Endothelial cell (in vitro differentiated cells): ENCODE data around the gene RDH12. TPM values are rescaled to one million over a fixed set of nuclear protein-coding genes. Genes with fewer than 3 reads are reported as not detected.

Source experiments
- DNase-seq: peaks from one replicate; pipeline ENCODE4 v3.0.0; 2021; ENCODE audit warnings: low spot score
- H3K27ac Mint-ChIP-seq: one replicate; pipeline ENCODE4 v1.8.0; 2021; ENCODE audit warnings: mixed read lengths, inconsistent platforms; ENCODE audit not compliant: unreplicated experiment
- H3K27me3 Mint-ChIP-seq: one replicate; pipeline ENCODE4 v1.8.0; 2021; ENCODE audit warnings: mild to moderate bottlenecking, moderate library complexity, mixed read lengths, inconsistent platforms; ENCODE audit not compliant: unreplicated experiment
- H3K36me3 Mint-ChIP-seq: one replicate; pipeline ENCODE4 v1.8.0; 2021; ENCODE audit warnings: mild to moderate bottlenecking, low read depth, mixed read lengths, inconsistent platforms; ENCODE audit not compliant: unreplicated experiment
- H3K4me1 Mint-ChIP-seq: one replicate; pipeline ENCODE4 v1.8.0; 2021; ENCODE audit warnings: mild to moderate bottlenecking, mixed read lengths, inconsistent platforms; ENCODE audit not compliant: unreplicated experiment
- H3K4me3 Mint-ChIP-seq: one replicate; pipeline ENCODE4 v1.8.0; 2021; ENCODE audit warnings: mild to moderate bottlenecking, mixed read lengths, inconsistent platforms; ENCODE audit not compliant: unreplicated experiment
- H3K9me3 Mint-ChIP-seq: one replicate; pipeline ENCODE4 v1.8.0; 2021; ENCODE audit warnings: mixed read lengths, inconsistent platforms; ENCODE audit not compliant: unreplicated experiment
- total RNA-seq: library from RNA; stranded (reverse); fragmentation: NEBNext Ultra II Directional; extraction: Animal tissue kit (Norgen Biotek cat#: 25700); gene quantifications from one replicate; pipeline ENCODE4 v1.2.1, GENCODE V29; 2021; ENCODE audit not compliant: unreplicated experiment
- TF ChIP-seq, protein P1 (sequence below): fragments of 200-600 bp; sonication (generic); IDR thresholded peaks from one replicate; pipeline ENCODE4 v1.5.0; 2021; ENCODE audit warnings: antibody characterized with exemption; ENCODE audit not compliant: unreplicated experiment

Gene RDH12
- total RNA-seq, 1 donor from 2014 or later = 0.44 TPM

GRCh38 chr14:67675219-67675582, 26.5 kb upstream of the RDH12 start:
- TF ChIP-seq, protein P1, sequence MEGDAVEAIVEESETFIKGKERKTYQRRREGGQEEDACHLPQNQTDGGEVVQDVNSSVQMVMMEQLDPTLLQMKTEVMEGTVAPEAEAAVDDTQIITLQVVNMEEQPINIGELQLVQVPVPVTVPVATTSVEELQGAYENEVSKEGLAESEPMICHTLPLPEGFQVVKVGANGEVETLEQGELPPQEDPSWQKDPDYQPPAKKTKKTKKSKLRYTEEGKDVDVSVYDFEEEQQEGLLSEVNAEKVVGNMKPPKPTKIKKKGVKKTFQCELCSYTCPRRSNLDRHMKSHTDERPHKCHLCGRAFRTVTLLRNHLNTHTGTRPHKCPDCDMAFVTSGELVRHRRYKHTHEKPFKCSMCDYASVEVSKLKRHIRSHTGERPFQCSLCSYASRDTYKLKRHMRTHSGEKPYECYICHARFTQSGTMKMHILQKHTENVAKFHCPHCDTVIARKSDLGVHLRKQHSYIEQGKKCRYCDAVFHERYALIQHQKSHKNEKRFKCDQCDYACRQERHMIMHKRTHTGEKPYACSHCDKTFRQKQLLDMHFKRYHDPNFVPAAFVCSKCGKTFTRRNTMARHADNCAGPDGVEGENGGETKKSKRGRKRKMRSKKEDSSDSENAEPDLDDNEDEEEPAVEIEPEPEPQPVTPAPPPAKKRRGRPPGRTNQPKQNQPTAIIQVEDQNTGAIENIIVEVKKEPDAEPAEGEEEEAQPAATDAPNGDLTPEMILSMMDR = no peak
- Mint-ChIP-seq H3K4me1 (peaks cover 17% of the 10 kb centered on the region), H3K27me3 (no peaks in the 10 kb centered on the region), H3K36me3 (peaks cover 6% of the 10 kb centered on the region), H3K4me3 (peak overlapping the region; percentile 96), H3K9me3 (no peaks in the 10 kb centered on the region), H3K27ac (peak overlapping the region; percentile 88)
- DNase-seq = no peak

DNA sequence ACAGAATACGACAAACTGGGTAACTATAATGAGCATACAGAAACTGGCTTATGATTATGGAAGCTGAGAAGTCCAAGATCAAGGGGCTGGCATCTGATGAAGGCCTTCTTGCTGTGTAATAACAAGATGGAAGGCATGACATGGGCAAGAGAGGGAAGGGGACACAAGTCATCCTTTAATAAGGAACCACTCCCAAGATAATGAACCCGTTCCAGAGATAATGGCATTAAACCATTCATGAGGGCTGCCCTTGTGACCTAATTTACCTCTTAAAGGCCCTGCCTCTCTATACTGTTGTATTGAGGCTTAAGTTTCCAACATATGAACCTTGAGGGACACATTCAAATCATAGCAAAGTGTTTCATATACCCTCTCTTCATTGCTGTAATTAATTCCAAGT, 22.7 kb upstream of the RDH12 start:
- Mint-ChIP-seq H3K4me3 (no peak overlapping the region), H3K9me3 (no peaks in the 10 kb centered on the region), H3K27ac (no peak overlapping the region), H3K4me1 (peaks cover 5% of the 10 kb centered on the region), H3K27me3 (no peaks in the 10 kb centered on the region), H3K36me3 (peaks cover 10% of the 10 kb centered on the region)
- DNase-seq = no peak
- TF ChIP-seq, protein P1 = no peak

DNA sequence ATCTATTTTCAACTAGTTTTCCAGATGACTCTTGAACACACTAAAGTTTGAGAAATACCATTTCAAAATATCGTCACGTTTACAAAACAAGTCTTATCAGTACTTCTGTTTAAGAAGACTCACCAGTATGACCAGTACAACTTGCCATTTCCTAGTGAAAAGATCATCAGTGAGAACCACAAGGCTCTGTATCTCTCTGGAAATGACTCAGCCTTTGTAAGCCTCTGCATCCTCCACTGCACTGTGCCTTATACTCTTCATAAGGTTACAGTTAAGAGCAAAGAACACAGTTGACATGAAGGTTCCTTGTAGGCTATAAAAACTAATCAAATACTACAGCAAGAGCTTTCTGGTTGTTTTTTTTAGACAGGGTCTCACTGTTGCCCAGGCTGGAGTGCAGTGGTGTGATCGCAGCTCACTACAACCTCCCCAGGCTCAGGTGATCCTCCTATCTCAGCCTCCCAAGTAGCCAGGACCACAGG, 21.5 kb upstream of the RDH12 start:
- peaks cover 5% of the 10 kb centered on the region for H3K4me1 Mint-ChIP-seq
- H3K27ac Mint-ChIP-seq = no peak overlapping the region
- DNase-seq = no peak
- no peaks in the 10 kb centered on the region for H3K9me3 Mint-ChIP-seq
- TF ChIP-seq, protein P1 = no peak
- H3K4me3 Mint-ChIP-seq = no peak overlapping the region
- H3K27me3 Mint-ChIP-seq = no peaks in the 10 kb centered on the region
- peaks cover 14% of the 10 kb centered on the region for H3K36me3 Mint-ChIP-seq

DNA sequence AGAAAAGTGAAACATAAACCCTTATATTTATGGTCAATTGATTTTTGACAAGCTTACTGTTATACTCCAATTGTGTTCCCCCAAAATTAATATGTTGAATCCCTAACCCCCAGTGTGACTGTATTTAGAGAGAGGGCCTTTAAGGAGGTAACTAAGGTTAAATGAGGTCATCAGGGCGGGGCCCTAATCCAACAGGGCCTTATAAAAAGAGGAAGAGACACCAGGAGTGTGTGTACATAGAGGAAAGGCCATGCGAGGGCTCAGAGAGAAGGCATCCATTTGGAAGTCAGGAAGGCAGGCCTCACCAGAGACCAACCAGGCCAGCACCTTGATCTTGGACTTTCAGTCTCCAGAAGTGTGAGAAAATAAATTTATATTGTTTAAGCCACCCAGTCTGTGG, 20.7 kb upstream of the RDH12 start:
- Mint-ChIP-seq H3K4me3 (no peak overlapping the region), H3K27ac (no peak overlapping the region), H3K36me3 (peaks cover 20% of the 10 kb centered on the region), H3K27me3 (no peaks in the 10 kb centered on the region), H3K9me3 (no peaks in the 10 kb centered on the region), H3K4me1 (no peaks in the 10 kb centered on the region)
- TF ChIP-seq, protein P1 = no peak
- DNase-seq = no peak

- no peaks in the 10 kb centered on the region for H3K27me3 Mint-ChIP-seq
- H3K36me3 Mint-ChIP-seq = peaks cover 33% of the 10 kb centered on the region
- TF ChIP-seq, protein P1 = no peak
- H3K4me3 Mint-ChIP-seq = no peak overlapping the region
- H3K27ac Mint-ChIP-seq = no peak overlapping the region
- H3K4me1 Mint-ChIP-seq = no peaks in the 10 kb centered on the region
- no peaks in the 10 kb centered on the region for H3K9me3 Mint-ChIP-seq
- no peak for DNase-seq
These were observed 17.8 kb upstream of the RDH12 start for GRCh38 chr14:67683842-67684241.
